Right lobe of liver (tissue), 6 donors: Measurements from ENCODE around the gene INVS. TPM values are rescaled to one million over a fixed set of nuclear protein-coding genes. Genes with fewer than 3 reads are reported as not detected.
A peak's percentile ranks its signal among the peaks of the same experiment; 100 is the strongest.

Experiments
- ATAC-seq, 4 donors: fragments of 200-7000 bp; cut with Tn5 transposase; one replicate each; pipeline ENCODE4 v1.9.1; 2020; ENCODE audit warnings: mild to moderate bottlenecking in 4 of 4, moderate library complexity in 4 of 4
- DNase-seq, 3 donors: peaks; one replicate each; pipeline ENCODE4 v3.0.0-alpha.2; 2020
- H3K27ac ChIP-seq, 3 donors: fragments of 200-600 bp; one replicate each; pipeline ENCODE4 v1.8.0; 2022
- H3K27me3 ChIP-seq, 2 donors: fragments of 200-600 bp; one replicate each; pipeline ENCODE4 v1.8.0; 2022
- H3K36me3 ChIP-seq, 4 donors: fragments of 200-600 bp; sonication (generic) in 1 of 4; one replicate each; pipeline versions ENCODE4 v1.5.1 to v1.8.0; 2017 to 2022; ENCODE audit warnings: control low read depth in 1 of 4
- H3K4me1 ChIP-seq, 4 donors: fragments of 200-600 bp; sonication (generic) in 1 of 4; one replicate each; pipeline versions ENCODE4 v1.5.1 to v1.8.0; 2017 to 2022; ENCODE audit warnings: control low read depth in 1 of 4
- H3K4me3 ChIP-seq, 3 donors: fragments of 200-600 bp; one replicate each; pipeline ENCODE4 v1.8.0; 2022
- H3K9me3 ChIP-seq, 4 donors: fragments of 200-600 bp; sonication (generic) in 1 of 4; one replicate each; pipeline versions ENCODE4 v1.5.1 to v1.8.0; 2017 to 2022; ENCODE audit warnings: control low read depth in 1 of 4
- CTCF ChIP-seq, 4 donors: fragments of 200-600 bp in 3 of 4; fragments of 450-650 bp in 1 of 4; IDR thresholded peaks; one replicate each; pipeline versions ENCODE4 v1.5.1 to v1.8.0; 2016 to 2022; ENCODE audit warnings: antibody characterized with exemption in 4 of 4, mild to moderate bottlenecking in 2 of 4
- POLR2A ChIP-seq: fragments of 450-650 bp; IDR thresholded peaks from one replicate; pipeline ENCODE4 v1.6.1; 2017; ENCODE audit warnings: antibody characterized with exemption, mild to moderate bottlenecking
- WGBS: methylation state at CpG from one replicate; pipeline ENCODE4 v1.1.6; 2018; ENCODE audit warnings: low coverage, low lambda C conversion rate; ENCODE audit not compliant: insufficient coverage; ENCODE audit errors: missing lambda C conversion rate; 5-methylcytosine and 5-hydroxymethylcytosine counted together
- intact Hi-C, 2 donors: fragments of 100-400 bp; cut with DNase I; formaldehyde crosslinking; loops; one replicate each; pipeline versions ENCODE4 v1.11.2 to v1.14.1; 2022
- total RNA-seq, 6 experiments: library from RNA; depleted of rRNA in 2 of 6; stranded (reverse); fragments of >200 nt in 2 of 6; fragmentation: NEBNext Ultra II Directional in 3 of 6; extraction: Animal tissue kit (Norgen Biotek cat#: 25700) in 3 of 6; gene quantifications; one replicate each; pipeline versions ENCODE4 v1.1.0 to v1.2.4, GENCODE V29; 2016 to 2023
- donor health status: DM: no; HTN: yes; CAD: no.
- donor health status: DM: no; HTN: no; CAD: no.
- donor health status: DM: no; HTN: no; CAD: no.
- donor health status: DM: no; HTN: yes; CAD: no.
- donor health status: DM: no; HTN: yes; CAD: no.

Gene INVS
- total RNA-seq, 6 experiments from 2014 or later: 10.6 to 23.2 (median 16.8) TPM

DNA sequence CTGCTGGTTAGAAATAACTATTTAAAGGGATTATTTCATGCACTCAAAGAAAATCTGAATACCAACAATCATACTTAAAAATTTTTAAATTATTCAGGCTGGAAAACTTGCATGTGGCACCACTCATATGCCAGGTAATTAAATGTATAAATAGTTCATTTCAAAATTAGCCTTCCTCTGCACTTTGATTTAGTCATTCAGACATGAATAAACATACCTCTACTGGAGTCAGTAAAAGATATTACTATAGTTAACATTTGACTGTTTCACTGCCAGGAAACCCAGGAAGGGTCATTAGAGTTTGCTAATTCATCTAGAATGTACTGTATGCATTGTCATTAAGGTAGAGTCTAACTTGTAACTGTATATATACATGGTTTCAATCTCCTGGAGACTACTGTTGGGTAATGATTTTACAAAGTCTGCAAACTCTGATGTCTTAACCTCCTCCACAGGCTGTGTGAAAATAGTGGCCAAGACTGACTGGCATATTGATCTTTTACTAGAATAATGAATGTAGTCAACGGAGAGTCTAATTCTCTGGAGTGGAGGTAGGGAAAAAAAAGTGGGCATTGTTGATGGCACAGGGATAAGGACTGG lies 210.0 kb downstream of the INVS start:
- TF ChIP-seq POLR2A (no peak), CTCF (IDR thresholded peaks at IDR 0.05) (no peak)
- H3K27ac ChIP-seq: no peak overlapping the region
- WGBS: 5% methylated on average over 1 of the region's 1 CpG
- H3K9me3 ChIP-seq: no peaks in the 10 kb centered on the region
- intact Hi-C loops: no loop called here
- DNase-seq (no peak), ATAC-seq (peak; percentile 32 to 77 (median 42))
- peaks cover 0 to 11% (median 0%) of the 10 kb centered on the region in 4 donors for H3K4me1 ChIP-seq
- no peaks in the 10 kb centered on the region for H3K36me3 ChIP-seq
- H3K27me3 ChIP-seq: no peaks in the 10 kb centered on the region
- no peak overlapping the region for H3K4me3 ChIP-seq

GRCh38 chr9:100309992-100310391 lies 210.9 kb downstream of the INVS start:
- H3K4me1 ChIP-seq: peaks cover 0 to 11% (median 0%) of the 10 kb centered on the region in 4 donors
- no peaks in the 10 kb centered on the region for H3K9me3 ChIP-seq
- no peaks in the 10 kb centered on the region for H3K27me3 ChIP-seq
- intact Hi-C loops: no loop called here
- no peaks in the 10 kb centered on the region for H3K36me3 ChIP-seq
- H3K27ac ChIP-seq: no peak overlapping the region
- WGBS: 94% methylated on average over 2 of the region's 2 CpGs
- DNase-seq (no peak), ATAC-seq (no peak)
- no peak for TF ChIP-seq POLR2A
- no peak for TF ChIP-seq CTCF (IDR thresholded peaks at IDR 0.05)
- no peak overlapping the region for H3K4me3 ChIP-seq

- ATAC-seq (no peak), DNase-seq (no peak)
- intact Hi-C loops: no loop called here
- no peak for TF ChIP-seq POLR2A
- no peak for TF ChIP-seq CTCF (IDR thresholded peaks at IDR 0.05)
- Histone ChIP-seq H3K27me3 (no peaks in the 10 kb centered on the region), H3K36me3 (peaks cover 0 to 6% (median 0%) of the 10 kb centered on the region in 4 donors), H3K9me3 (no peaks in the 10 kb centered on the region), H3K4me3 (no peak overlapping the region), H3K4me1 (no peaks in the 10 kb centered on the region), H3K27ac (no peak overlapping the region)
- 83% methylated on average over 4 of the region's 4 CpGs for WGBS
These were observed 216.5 kb downstream of the INVS start for GRCh38 chr9:100315561-100315960.

- no peak overlapping the region for H3K4me3 ChIP-seq
- H3K27me3 ChIP-seq: no peaks in the 10 kb centered on the region
- no peaks in the 10 kb centered on the region for H3K4me1 ChIP-seq
- WGBS: 71% methylated on average over 1 of the region's 1 CpG
- H3K27ac ChIP-seq: no peak overlapping the region
- no peak for ATAC-seq
- no peak for TF ChIP-seq POLR2A
- no peak for TF ChIP-seq CTCF (IDR thresholded peaks at IDR 0.05)
- peaks cover 0 to 8% (median 0%) of the 10 kb centered on the region in 4 donors for H3K36me3 ChIP-seq
- H3K9me3 ChIP-seq: no peaks in the 10 kb centered on the region
- DNase-seq: no peak
- intact Hi-C loops: no loop called here
These were observed 218.7 kb downstream of the INVS start for GRCh38 chr9:100317706-100318105.
